Raji (cell line): Measurements from ENCODE around the gene PADI3.

Source experiments
- POLR2A ChIP-seq: IDR thresholded peaks from 2 replicates; pipeline ENCODE4 v1.6.1; 2011; ENCODE audit warnings: low read depth, low read length, control low read depth; ENCODE audit not compliant: insufficient read depth

The PADI3 gene

DNA sequence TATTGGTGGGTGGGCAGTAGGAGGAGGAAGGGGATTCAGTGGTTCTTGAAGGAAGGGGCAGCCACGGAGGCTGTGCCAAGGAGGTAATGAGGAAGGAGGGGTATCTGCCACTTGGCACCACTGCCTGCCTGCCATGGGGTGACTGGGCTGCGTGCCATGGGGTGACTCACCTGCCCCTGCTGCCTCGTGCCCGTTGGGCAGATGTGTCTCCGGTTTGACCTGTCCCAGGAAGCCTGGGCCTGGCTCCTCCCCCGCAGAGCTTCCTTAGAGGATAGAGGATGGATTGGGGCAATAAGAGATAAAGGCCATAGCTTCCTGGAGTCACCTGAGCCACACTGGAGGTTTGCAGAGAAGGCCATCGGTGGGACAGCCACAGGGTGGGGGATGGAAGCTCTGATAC is 1.7 kb downstream of the PADI3 start:
- no peak for TF ChIP-seq POLR2A

DNA sequence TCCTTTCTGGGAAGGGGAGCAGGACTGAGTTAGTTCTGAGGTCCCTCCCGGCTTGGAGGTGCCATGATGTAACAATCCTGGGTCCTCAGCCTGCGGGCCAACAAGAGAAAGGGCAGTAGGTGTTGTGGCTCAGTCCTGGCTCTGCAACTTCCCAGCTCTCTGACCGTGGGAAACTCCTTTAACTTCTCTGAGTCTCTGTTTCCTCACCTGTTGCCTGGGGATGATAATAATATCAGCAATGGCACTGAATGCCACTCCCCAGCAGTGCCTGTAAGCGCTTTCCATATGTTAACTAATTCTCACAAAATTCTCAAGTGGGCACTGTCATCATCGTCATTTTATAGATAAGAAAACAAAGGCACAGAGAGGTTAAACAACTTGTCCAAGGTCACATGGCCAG is 2.3 kb downstream of the PADI3 start:
- no peak for TF ChIP-seq POLR2A

DNA sequence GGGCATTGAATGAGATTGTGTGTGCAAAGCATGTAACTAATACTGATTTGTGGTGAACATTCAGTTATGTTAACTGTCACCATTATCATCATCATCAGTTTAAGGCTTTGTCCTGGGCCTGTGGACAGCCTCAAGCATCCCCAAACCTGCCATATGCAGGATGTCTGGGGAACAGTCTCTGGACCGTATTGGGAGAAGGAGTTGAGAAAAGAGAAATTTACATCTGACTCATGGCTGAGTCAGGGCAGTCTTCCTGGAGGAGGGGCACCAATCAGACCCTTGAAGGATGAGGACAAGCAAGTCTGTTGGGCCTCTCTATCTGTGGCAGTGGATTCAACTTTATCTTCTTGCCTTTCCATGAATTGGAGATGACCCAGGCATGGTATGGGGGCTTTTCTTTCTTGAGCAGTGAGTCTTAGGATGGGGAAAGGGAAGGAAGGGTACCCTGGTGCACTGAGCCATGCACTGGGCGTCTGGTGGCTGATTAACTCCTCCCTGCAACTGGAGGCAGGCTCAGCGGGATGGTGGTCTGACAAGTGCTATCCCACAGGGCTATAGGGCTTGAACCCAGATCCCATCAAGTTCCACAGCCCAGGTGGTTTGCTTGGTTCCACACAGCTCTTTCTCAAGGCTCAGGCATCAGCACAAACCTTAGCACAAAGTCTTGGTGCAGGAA is 2.9 kb downstream of the PADI3 start:
- no peak for TF ChIP-seq POLR2A

DNA sequence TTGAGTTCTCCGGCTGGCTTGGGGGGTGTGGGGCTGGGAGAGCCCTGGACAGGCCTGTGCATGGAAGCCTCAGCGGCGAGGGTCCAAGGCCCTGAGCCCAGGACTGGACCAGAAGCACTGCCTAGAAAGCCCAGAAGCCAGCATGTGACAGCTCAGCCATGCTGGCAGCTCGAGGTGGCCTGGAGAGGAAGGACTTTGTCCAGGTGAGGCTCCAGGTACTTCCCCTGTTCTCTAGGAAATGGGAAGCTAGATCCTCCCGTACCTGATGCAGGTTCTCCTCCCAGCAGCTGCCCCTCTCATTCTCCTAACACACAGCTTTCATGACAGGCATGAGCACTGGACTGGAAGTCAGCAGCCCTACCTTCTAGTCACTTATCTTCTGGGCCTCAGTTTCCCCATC is 6.4 kb downstream of the PADI3 start:
- TF ChIP-seq POLR2A = no peak

DNA sequence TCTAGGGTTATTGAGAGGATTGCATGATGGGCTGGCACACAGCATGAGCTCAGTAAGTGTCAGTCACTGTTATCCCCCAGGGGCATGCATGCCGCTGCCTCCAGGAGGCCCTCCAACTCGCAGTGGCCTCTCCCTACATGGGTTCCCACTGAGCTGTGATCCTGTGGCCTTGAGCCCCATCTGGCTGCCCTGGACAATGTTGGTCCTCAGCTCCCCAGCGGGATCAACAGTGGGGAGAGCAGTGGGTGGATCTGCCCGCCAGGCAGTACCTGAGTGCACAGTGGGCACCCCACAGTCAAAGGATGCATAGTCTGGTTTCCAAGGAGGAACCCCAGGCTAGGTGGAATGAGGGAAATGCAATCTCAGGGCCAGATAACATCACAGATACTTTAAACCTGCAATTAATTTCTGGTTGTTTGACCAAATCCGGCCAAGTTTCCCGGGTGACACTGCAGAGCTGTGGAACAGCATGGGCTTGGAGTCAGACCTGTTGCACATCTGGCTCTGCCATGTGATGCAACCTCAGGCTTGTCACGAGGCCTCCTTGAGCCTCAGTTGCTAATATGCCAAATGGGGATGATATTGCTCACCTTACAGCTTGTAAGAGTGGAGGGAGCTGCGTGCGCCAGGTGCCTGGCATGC is 9.3 kb downstream of the PADI3 start:
- TF ChIP-seq POLR2A = no peak

DNA sequence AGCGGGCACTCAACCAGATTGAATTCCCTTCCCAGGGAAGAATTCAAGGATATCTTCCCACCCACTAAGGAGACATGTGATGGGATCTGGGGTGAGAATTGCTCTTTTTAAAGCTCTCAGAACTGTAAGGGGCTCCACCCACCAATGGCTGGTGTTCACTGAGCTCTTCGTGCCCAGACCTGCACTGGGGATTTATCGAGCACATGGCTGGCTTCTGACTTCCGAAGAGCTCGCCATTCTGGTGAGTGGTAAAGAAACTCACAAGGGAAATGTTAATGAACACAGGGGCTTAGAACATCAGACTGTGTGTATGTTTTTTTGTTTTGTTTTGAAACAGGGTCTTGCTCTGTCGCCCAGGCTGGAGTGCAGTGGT is 9.8 kb downstream of the PADI3 start:
- TF ChIP-seq POLR2A = no peak

DNA sequence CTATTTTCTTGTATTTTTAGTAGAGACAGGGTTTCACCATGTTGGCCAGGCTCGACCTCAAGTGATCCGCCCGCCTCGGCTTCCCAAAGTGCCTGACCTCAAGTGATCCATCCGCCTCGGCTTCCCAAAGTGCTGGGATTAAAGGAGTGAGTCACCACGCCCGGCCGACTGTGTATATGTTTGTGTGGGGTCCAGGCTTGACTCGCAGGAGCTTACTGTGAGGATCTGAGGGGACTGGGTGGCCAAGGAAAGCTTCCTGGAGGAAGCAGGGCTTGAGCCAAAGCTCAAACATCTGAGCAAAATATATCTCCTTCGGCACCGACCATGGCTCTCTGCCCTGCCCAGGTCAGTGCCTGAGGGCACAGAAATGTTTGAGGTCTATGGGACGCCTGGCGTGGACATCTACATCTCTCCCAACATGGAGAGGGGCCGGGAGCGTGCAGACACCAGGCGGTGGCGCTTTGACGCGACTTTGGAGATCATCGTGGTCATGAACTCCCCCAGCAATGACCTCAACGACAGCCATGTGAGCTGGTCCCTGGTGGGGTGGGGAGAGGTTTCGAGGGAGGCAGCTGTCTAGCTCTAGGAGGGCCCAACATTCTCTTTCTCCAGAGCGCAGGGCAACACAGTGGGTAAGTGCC is 10.5 kb downstream of the PADI3 start:
- TF ChIP-seq POLR2A = no peak

DNA sequence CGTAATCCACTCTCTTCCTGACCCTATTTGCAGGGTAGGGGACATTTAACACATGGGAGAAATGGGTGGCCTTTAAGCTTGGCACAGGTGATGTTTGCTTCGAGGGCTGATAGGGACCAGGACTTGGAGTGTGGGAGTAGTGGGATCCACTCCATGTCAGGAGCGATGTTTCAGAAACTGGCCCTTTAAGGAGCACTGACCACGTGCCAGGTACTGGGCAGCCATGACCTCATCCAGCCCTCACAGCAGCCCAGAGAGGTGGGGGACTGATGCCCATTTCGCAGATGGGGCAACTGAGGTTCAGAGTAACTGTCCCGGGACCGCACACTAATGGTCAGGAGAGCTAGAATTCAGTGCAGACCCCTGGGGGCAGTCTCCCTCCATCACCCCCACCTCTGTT is 11.4 kb downstream of the PADI3 start:
- TF ChIP-seq POLR2A = no peak

DNA sequence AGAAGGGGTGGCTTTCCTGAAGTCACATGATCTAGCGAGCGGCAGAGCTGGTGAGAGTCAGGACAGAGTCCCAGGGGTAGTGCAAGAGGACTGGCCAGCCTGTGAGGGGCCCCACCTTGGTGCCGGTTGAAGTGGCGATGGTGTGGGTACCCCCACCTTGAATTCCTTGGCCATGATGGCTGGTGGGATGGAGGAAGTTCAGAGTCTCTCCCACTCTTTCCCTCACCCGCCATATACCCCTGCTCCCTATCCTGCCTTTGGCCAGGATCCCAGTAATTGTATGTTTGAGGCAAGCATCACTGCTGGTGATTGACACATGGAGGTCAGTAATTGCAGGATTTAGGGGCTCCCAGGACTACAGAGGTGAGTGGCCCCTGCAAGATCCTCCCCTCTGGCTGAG is 11.8 kb downstream of the PADI3 start:
- TF ChIP-seq POLR2A = no peak

DNA sequence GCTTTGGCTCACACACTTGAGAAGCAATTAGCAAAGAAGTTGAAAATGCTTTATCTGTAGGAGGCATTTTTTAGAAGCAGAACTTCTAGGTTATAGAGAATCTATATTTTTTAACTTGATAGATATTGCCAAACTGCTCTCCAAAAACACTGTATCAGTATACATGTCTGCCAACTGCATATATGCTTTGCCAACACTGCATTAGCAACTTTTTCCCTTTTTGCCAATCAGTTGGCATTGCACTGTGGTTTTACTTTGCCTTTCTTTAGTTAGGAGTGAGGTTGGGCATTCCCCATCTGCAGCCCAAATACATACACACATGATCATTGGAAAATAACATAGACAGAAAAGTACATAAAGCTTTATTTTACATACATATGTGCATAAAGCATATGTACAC is 15.0 kb downstream of the PADI3 start:
- no peak for TF ChIP-seq POLR2A

DNA sequence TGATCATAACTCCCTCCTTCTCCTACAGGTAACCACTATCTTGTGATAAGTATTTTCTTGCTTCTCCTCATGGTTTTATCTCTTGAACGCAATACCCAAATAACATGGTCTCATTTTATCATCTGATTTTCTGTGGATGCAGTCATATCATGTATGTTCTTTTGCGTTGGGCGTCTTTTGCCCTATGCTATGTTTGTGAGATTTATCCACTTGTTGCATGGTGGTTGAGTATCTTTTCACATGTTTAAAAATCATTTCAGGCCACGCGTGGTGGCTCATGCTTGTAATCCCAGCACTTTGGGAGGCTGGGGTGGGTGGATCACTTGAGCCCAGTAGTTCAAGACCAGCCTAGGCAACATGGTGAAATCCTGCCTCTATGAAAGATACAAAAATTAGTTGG is 15.6 kb downstream of the PADI3 start:
- no peak for TF ChIP-seq POLR2A

DNA sequence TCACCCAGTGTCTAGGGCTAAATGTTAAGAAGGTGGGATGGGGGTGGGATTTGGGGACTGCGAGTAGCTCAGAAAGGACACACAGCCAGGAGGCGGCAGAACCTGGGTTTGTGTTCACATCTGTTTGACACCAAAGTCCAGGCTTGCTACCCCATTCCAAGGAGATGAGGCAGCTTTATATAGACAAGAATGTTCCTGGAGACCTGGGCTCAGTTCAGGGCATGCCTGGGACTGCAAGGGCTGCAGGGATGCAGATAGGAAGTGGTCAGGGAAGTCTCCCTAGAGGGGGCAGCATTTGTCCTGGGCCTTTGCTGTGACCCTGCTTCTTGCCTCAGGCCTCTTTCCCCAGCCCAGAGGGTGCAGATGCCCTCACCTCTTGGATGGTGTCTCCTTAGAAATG is 16.3 kb downstream of the PADI3 start:
- no peak for TF ChIP-seq POLR2A

DNA sequence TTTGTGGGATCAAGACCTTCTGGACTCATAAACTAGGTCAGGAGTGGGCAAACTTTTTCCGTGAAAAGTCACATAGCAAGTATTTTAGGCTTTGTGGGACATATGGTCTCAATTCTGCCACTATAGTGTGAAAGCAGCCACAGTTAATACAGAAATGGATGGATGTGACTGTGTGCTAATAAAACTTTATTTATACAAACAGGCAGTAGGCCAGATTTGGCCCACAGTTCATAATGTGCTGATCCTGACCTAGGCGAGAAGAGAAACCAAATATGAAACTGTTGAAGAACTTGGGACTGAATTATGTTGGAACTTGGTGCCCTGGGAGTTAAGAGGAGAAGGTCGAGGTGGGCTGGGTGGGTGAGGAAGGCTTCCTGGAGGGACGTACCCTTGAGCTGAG is 17.1 kb downstream of the PADI3 start:
- TF ChIP-seq POLR2A = no peak

DNA sequence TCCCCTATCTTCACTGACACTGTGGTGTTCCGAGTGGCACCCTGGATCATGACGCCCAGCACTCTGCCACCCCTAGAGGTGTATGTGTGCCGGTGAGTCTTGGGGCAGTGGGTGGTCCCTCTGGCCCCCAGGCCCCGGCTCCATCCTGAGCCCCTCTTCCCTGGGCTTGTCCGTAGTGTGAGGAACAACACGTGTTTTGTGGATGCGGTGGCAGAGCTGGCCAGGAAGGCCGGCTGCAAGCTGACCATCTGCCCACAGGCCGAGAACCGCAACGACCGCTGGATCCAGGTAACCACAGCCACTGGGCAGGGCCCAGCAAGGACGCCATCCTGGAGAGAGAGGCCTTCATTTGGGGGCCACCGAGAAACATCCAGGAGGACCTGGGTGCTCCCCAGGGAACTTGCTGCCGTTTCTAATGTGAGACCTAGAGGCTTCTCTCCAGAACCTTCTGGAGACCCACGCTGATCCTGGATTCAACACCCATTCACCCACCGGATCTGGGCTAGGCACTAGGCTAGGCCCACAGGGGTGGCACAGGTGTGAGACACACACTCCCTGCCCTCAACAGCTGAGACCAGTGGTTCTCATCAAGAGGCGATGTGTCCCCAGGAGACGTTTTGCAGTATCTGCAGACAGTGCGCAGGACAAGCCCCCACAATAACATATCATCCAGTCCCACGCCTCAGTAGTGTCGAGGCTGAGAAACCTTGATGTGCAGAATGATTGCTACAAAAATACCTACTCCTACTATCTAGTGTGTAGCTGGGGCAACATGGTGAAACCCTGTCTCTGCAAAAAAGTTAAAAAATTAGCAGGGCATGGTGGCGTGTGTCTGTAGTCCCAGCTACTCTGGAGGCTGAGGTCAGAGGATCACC is 22.2 kb downstream of the PADI3 start:
- no peak for TF ChIP-seq POLR2A

DNA sequence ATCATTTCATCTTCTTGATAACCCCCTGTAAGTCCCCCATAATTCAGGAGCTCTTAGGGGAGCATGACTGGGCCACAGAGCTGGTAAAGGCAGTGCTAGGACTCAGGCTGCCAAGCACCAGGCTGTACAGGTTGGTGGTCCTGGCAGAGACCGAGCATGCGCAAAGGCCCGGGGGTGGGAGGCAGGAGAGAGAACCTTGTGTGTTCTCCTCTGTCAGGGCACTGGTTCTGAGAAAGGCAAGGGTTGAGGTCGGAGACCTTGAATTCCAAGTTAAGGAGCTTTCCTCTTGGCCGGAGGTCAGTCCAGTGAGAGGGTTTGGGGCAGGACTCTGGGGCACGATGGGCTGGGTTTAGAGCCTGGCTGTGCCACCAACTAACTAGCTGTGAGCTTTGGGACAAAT is 23.2 kb downstream of the PADI3 start:
- no peak for TF ChIP-seq POLR2A

DNA sequence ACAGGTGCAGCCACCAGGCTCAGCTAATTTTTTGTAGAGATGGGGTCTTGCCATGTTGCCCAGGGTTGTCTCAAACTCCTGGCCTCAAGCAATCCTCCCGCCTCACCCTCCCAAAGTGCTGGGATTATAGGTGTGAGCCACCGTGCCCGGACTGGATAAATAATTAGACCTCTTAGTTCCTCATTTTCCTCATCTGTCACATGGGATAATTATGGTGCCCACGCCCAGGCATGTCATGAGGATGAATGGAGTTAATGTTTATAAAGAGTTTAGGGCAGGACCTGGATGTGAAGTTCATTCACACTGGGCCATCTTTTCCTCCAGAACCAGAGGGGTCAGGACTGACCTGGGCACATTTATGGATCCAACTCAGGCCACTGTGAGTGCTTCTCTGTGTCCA is 23.7 kb downstream of the PADI3 start:
- no peak for TF ChIP-seq POLR2A
